HG03039 (cell line): ENCODE data around the gene TMEM239.
"Not testable (repeated sequence)": the region's sequence is repeated elsewhere in the genome, so short reads cannot be mapped to it uniquely, and the experiment has no call there.

Source experiments
- ATAC-seq: cut with Tn5 transposase; IDR thresholded peaks from one replicate; pipeline ENCODE4 v1.9.1; 2021; ENCODE audit warnings: mild to moderate bottlenecking, moderate library complexity; ENCODE audit not compliant: unreplicated experiment

The TMEM239 gene

GRCh38 chr20:2816030-2816582, at the start of gene TMEM239:
Gene TMEM239, plus strand, starts transcription at chr20:2816364. Its CDS starts 191 bp downstream, at chr20:2816555.
- ATAC-seq, result no peak

GRCh38 chr20:2767768-2768631, 48.2 kb upstream of the TMEM239 start:
- ATAC-seq, result no peak

- ATAC-seq, result no peak
These were observed 47.5 kb upstream of the TMEM239 start for GRCh38 chr20:2768632-2769015.

- not testable (repeated sequence) for ATAC-seq
These were observed 46.1 kb upstream of the TMEM239 start for GRCh38 chr20:2770091-2770490.

GRCh38 chr20:2771631-2772080, 44.5 kb upstream of the TMEM239 start:
- ATAC-seq, result no peak

- no peak for ATAC-seq
These were observed 42.4 kb upstream of the TMEM239 start for GRCh38 chr20:2773812-2774211.

- no peak for ATAC-seq
These were observed 41.0 kb upstream of the TMEM239 start for GRCh38 chr20:2775139-2775538.

- ATAC-seq, result no peak
These were observed 37.4 kb upstream of the TMEM239 start for GRCh38 chr20:2778602-2779321.

GRCh38 chr20:2780948-2781347, 35.2 kb upstream of the TMEM239 start:
- no peak for ATAC-seq

- no peak for ATAC-seq
These were observed 32.1 kb upstream of the TMEM239 start for GRCh38 chr20:2783908-2784566.

GRCh38 chr20:2793471-2793870, 22.7 kb upstream of the TMEM239 start:
- no peak for ATAC-seq

GRCh38 chr20:2794202-2794748, 21.9 kb upstream of the TMEM239 start:
- no peak for ATAC-seq

GRCh38 chr20:2794866-2795447, 21.2 kb upstream of the TMEM239 start:
- ATAC-seq, result no peak

GRCh38 chr20:2795451-2795850, 20.7 kb upstream of the TMEM239 start:
- no peak for ATAC-seq

GRCh38 chr20:2796011-2796660, 20.0 kb upstream of the TMEM239 start:
- ATAC-seq, result no peak

- no peak for ATAC-seq
These were observed 18.8 kb upstream of the TMEM239 start for GRCh38 chr20:2797136-2797983.

- ATAC-seq, result no peak
These were observed 17.9 kb upstream of the TMEM239 start for GRCh38 chr20:2798095-2798805.

GRCh38 chr20:2798814-2799213, 17.4 kb upstream of the TMEM239 start:
- no peak for ATAC-seq
